ENCODE data around the gene CFAP97D2.
"Not testable (repeated sequence)": the region's sequence is repeated elsewhere in the genome, so short reads cannot be mapped to it uniquely, and the experiment has no call there.

The CFAP97D2 gene

GRCh38 chr13:114155320-114155719 lies 23.7 kb upstream of the CFAP97D2 start:
- Mint-ChIP-seq H3K4me3 (no peak overlapping the region), H3K36me3 (ENCODE audit: insufficient read depth) (peaks cover 5% of the 10 kb centered on the region), H3K27ac (ENCODE audit: low read depth) (no peak overlapping the region), H3K4me1 (peaks cover 73% of the 10 kb centered on the region), H3K9me3 (peaks cover 7% of the 10 kb centered on the region), H3K27me3 (no peaks in the 10 kb centered on the region)
- DNase-seq (ENCODE audit: low spot score in 2 of 2) (no peak), ATAC-seq (replicated peaks; ENCODE audit: extremely low read depth, poor library complexity, severe bottlenecking) (no peak)

- Mint-ChIP-seq H3K27me3 (no peaks in the 10 kb centered on the region), H3K9me3 (peaks cover 7% of the 10 kb centered on the region), H3K36me3 (ENCODE audit: insufficient read depth) (peaks cover 5% of the 10 kb centered on the region), H3K4me1 (peaks cover 74% of the 10 kb centered on the region), H3K27ac (ENCODE audit: low read depth) (peak overlapping the region; percentile 88), H3K4me3 (peak overlapping the region; percentile 78)
- ATAC-seq (replicated peaks; ENCODE audit: extremely low read depth, poor library complexity, severe bottlenecking) (peak; percentile 25), DNase-seq (ENCODE audit: low spot score in 2 of 2) (no peak)
These were observed 22.9 kb upstream of the CFAP97D2 start for GRCh38 chr13:114155926-114156883.

GRCh38 chr13:114157869-114158495 lies 21.1 kb upstream of the CFAP97D2 start:
- peaks cover 8% of the 10 kb centered on the region for H3K36me3 Mint-ChIP-seq (ENCODE audit: insufficient read depth)
- peak overlapping the region; percentile 17 for H3K4me3 Mint-ChIP-seq
- H3K27ac Mint-ChIP-seq (ENCODE audit: low read depth) = no peak overlapping the region
- ATAC-seq (replicated peaks; ENCODE audit: extremely low read depth, poor library complexity, severe bottlenecking) (peak; percentile 34), DNase-seq (ENCODE audit: low spot score in 2 of 2) (no peak)
- peaks cover 7% of the 10 kb centered on the region for H3K9me3 Mint-ChIP-seq
- peaks cover 79% of the 10 kb centered on the region for H3K4me1 Mint-ChIP-seq
- H3K27me3 Mint-ChIP-seq = no peaks in the 10 kb centered on the region

GRCh38 chr13:114158869-114159666 lies 20.0 kb upstream of the CFAP97D2 start:
- not testable (repeated sequence) for DNase-seq (ENCODE audit: low spot score in 2 of 2); ATAC-seq (replicated peaks; ENCODE audit: extremely low read depth, poor library complexity, severe bottlenecking); H3K9me3 Mint-ChIP-seq; H3K27me3 Mint-ChIP-seq; H3K36me3 Mint-ChIP-seq (ENCODE audit: insufficient read depth)
- peak overlapping the region; percentile 49 for H3K27ac Mint-ChIP-seq (ENCODE audit: low read depth)
- H3K4me3 Mint-ChIP-seq = peak overlapping the region; percentile 14
- H3K4me1 Mint-ChIP-seq = peaks cover 77% of the 10 kb centered on the region

- H3K27ac Mint-ChIP-seq (ENCODE audit: low read depth) = no peak overlapping the region
- H3K27me3 Mint-ChIP-seq = no peaks in the 10 kb centered on the region
- peak overlapping the region; percentile 72 for H3K4me3 Mint-ChIP-seq
- ATAC-seq (replicated peaks; ENCODE audit: extremely low read depth, poor library complexity, severe bottlenecking) (no peak), DNase-seq (ENCODE audit: low spot score in 2 of 2) (no peak)
- peaks cover 6% of the 10 kb centered on the region for H3K36me3 Mint-ChIP-seq (ENCODE audit: insufficient read depth)
- H3K4me1 Mint-ChIP-seq = peaks cover 79% of the 10 kb centered on the region
- H3K9me3 Mint-ChIP-seq = no peaks in the 10 kb centered on the region
These were observed 18.0 kb upstream of the CFAP97D2 start for GRCh38 chr13:114161028-114161556.

GRCh38 chr13:114161644-114162532 lies 17.2 kb upstream of the CFAP97D2 start:
- no peak for DNase-seq (ENCODE audit: low spot score in 2 of 2)
- peaks cover 73% of the 10 kb centered on the region for H3K4me1 Mint-ChIP-seq
- H3K36me3 Mint-ChIP-seq (ENCODE audit: insufficient read depth) = peaks cover 2% of the 10 kb centered on the region
- H3K27ac Mint-ChIP-seq (ENCODE audit: low read depth) = peak overlapping the region; percentile 65
- peak; percentile 52 for ATAC-seq (replicated peaks; ENCODE audit: extremely low read depth, poor library complexity, severe bottlenecking)
- H3K9me3 Mint-ChIP-seq = no peaks in the 10 kb centered on the region
- H3K27me3 Mint-ChIP-seq = no peaks in the 10 kb centered on the region
- peak overlapping the region; percentile 72 for H3K4me3 Mint-ChIP-seq

GRCh38 chr13:114162533-114162922 lies 16.5 kb upstream of the CFAP97D2 start:
- DNase-seq (ENCODE audit: low spot score in 2 of 2) = no peak
- ATAC-seq (replicated peaks; ENCODE audit: extremely low read depth, poor library complexity, severe bottlenecking) = no peak
- H3K9me3 Mint-ChIP-seq = no peaks in the 10 kb centered on the region
- H3K27ac Mint-ChIP-seq (ENCODE audit: low read depth) = peak overlapping the region; percentile 65
- peaks cover 73% of the 10 kb centered on the region for H3K4me1 Mint-ChIP-seq
- H3K36me3 Mint-ChIP-seq (ENCODE audit: insufficient read depth) = peaks cover 2% of the 10 kb centered on the region
- no peaks in the 10 kb centered on the region for H3K27me3 Mint-ChIP-seq
- H3K4me3 Mint-ChIP-seq = peak overlapping the region; percentile 72

- H3K27me3 Mint-ChIP-seq = no peaks in the 10 kb centered on the region
- no peak overlapping the region for H3K4me3 Mint-ChIP-seq
- DNase-seq (ENCODE audit: low spot score in 2 of 2) (no peak), ATAC-seq (replicated peaks; ENCODE audit: extremely low read depth, poor library complexity, severe bottlenecking) (no peak)
- H3K9me3 Mint-ChIP-seq = no peaks in the 10 kb centered on the region
- peaks cover 2% of the 10 kb centered on the region for H3K36me3 Mint-ChIP-seq (ENCODE audit: insufficient read depth)
- peak overlapping the region; percentile 46 for H3K27ac Mint-ChIP-seq (ENCODE audit: low read depth)
- H3K4me1 Mint-ChIP-seq = peaks cover 63% of the 10 kb centered on the region
These were observed 15.0 kb upstream of the CFAP97D2 start for GRCh38 chr13:114164053-114164452.

GRCh38 chr13:114164681-114165429 lies 14.2 kb upstream of the CFAP97D2 start:
- Mint-ChIP-seq H3K4me1 (peaks cover 55% of the 10 kb centered on the region), H3K27ac (ENCODE audit: low read depth) (peak overlapping the region; percentile 46), H3K36me3 (ENCODE audit: insufficient read depth) (peaks cover 2% of the 10 kb centered on the region), H3K27me3 (no peaks in the 10 kb centered on the region), H3K9me3 (no peaks in the 10 kb centered on the region), H3K4me3 (no peak overlapping the region)
- ATAC-seq (replicated peaks; ENCODE audit: extremely low read depth, poor library complexity, severe bottlenecking) (no peak), DNase-seq (ENCODE audit: low spot score in 2 of 2) (no peak)

GRCh38 chr13:114166381-114167131 lies 12.5 kb upstream of the CFAP97D2 start:
- H3K27ac Mint-ChIP-seq (ENCODE audit: low read depth) = no peak overlapping the region
- ATAC-seq (replicated peaks; ENCODE audit: extremely low read depth, poor library complexity, severe bottlenecking) = no peak
- peaks cover 38% of the 10 kb centered on the region for H3K4me1 Mint-ChIP-seq
- H3K9me3 Mint-ChIP-seq = no peaks in the 10 kb centered on the region
- no peak for DNase-seq (ENCODE audit: low spot score in 2 of 2)
- H3K36me3 Mint-ChIP-seq (ENCODE audit: insufficient read depth) = peaks cover 2% of the 10 kb centered on the region
- H3K4me3 Mint-ChIP-seq = no peak overlapping the region
- H3K27me3 Mint-ChIP-seq = no peaks in the 10 kb centered on the region
